Spinal cord (tissue), 10 donors: ENCODE results near the gene CKMT2. TPM values are rescaled to one million over a fixed set of nuclear protein-coding genes. Genes with fewer than 3 reads are reported as not detected.

Experiments
- DNase-seq, 6 donors: peaks; one replicate each; pipeline versions ENCODE4 v3.0.0 to v3.0.0-alpha.2; 2013 to 2015; ENCODE audit warnings: low spot score in 6 of 6, low read depth in 4 of 6
- H3K27ac ChIP-seq: one replicate; pipeline ENCODE4 v1.5.1; 2013; ENCODE audit warnings: low read depth, low read length, control low read depth
- H3K27me3 ChIP-seq: one replicate; pipeline ENCODE4 v1.6.1; 2013; ENCODE audit warnings: low read length; ENCODE audit not compliant: control insufficient read depth, insufficient read depth
- H3K36me3 ChIP-seq: one replicate; pipeline ENCODE4 v1.6.1; 2013; ENCODE audit warnings: low read length; ENCODE audit not compliant: control insufficient read depth, insufficient read depth
- H3K4me1 ChIP-seq: one replicate; pipeline ENCODE4 v1.6.1; 2013; ENCODE audit warnings: low read length; ENCODE audit not compliant: control insufficient read depth, insufficient read depth
- H3K4me3 ChIP-seq: one replicate; pipeline ENCODE4 v1.5.1; 2013; ENCODE audit warnings: low read depth, low read length, control low read depth
- H3K9me3 ChIP-seq: one replicate; pipeline ENCODE4 v1.6.1; 2013; ENCODE audit warnings: low read length; ENCODE audit not compliant: control insufficient read depth, insufficient read depth
- WGBS: methylation state at CpG from one replicate; pipeline ENCODE4 v1.1.5; 2013; ENCODE audit warnings: missing lambda C conversion rate; ENCODE audit not compliant: insufficient coverage; 5-methylcytosine and 5-hydroxymethylcytosine counted together
- long read RNA-seq, 4 donors: transcript quantifications; one replicate each; lab custom pipeline, GENCODE V29; 2026
- polyA plus RNA-seq, 2 donors: library from polyadenylated mRNA; unstranded; fragments of 120-200 nt; gene quantifications; one replicate each; pipeline ENCODE4 v1.2.1, GENCODE V29; 2013; ENCODE audit not compliant: insufficient read length in 2 of 2
- total RNA-seq, 2 donors: library from RNA; depleted of rRNA in 1 of 2; stranded (reverse); fragments of 120-200 nt in 1 of 2; fragments of >200 nt in 1 of 2; gene quantifications; one replicate each; pipeline versions ENCODE4 v1.2.3 to v1.2.4, GENCODE V29; 2013 to 2014
- donor health status: healthy.

The CKMT2 gene
- total RNA-seq (1 to 10 TPM; 3.6 to 7.0 TPM), polyA plus RNA-seq (1 to 10 TPM; 3.8 to 7.2 TPM)
- long read RNA-seq, donor 1, result 0 reads
- long read RNA-seq, donor 2, result 0 reads
- long read RNA-seq, donor 3, result 0 reads
- long read RNA-seq, donor 4, result 0 reads

DNA sequence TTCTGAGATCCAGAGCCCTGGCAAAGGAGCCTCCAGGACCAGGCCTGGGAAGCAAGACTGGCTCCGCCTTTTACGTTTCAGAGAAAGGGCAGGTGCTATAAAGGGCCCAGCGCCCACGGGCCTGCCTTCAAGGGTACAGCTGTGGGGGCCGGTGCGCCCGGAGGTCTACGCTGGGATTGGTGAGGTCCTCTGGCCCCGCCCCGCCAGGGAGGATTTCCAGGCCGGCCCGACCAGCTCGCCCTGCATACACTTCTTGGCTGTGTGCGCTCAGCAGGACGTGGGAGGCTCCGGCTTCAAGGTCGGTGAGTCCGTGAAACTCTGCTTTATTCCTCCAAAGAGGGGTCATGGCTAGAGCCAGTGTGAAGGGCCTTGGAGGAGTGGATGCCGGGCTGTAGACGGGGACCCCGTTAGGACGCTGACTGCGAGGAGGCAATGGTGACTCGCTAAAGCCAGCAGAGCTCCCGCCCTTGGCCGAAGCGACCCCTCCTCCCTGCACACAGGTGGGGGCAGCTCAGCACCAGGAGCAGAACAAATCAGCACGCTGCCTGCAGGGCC, at the start of gene CKMT2:
Gene CKMT2 (plus strand): TSS at position 243 of the 555 bp plus-strand sequence. CDS start 17,811 bp downstream, outside the sequence.
- 19% methylated on average over 18 of the region's 28 CpGs for WGBS
- Histone ChIP-seq H3K4me3 (peak within 1 kb of the TSS; percentile 16), H3K9me3 (no peaks in the 10 kb centered on the region), H3K36me3 (peaks cover 7% of the 10 kb centered on the region), H3K27ac (peak within 1 kb of the TSS; percentile 53), H3K27me3 (no peaks in the 10 kb centered on the region), H3K4me1 (peaks cover 24% of the 10 kb centered on the region)
- DNase-seq, result peak in 2 of 6 donors; percentile 56 to 66

- Histone ChIP-seq H3K27me3 (no peaks in the 10 kb centered on the region), H3K9me3 (no peaks in the 10 kb centered on the region), H3K27ac (no peak overlapping the region), H3K4me1 (peaks cover 7% of the 10 kb centered on the region), H3K4me3 (no peak overlapping the region), H3K36me3 (peaks cover 2% of the 10 kb centered on the region)
- DNase-seq, result peak in 2 of 6 donors; percentile 47 to 86
- WGBS, result 45% methylated on average over 7 of the region's 11 CpGs
Observed at GRCh38 chr5:81183811-81184748, 49.0 kb upstream of the CKMT2 start.

GRCh38 chr5:81184749-81185110, 48.4 kb upstream of the CKMT2 start:
- peaks cover 3% of the 10 kb centered on the region for H3K36me3 ChIP-seq
- H3K9me3 ChIP-seq, result no peaks in the 10 kb centered on the region
- DNase-seq, result no peak
- WGBS, result 81% methylated on average over 6 of the region's 6 CpGs
- H3K27me3 ChIP-seq, result no peaks in the 10 kb centered on the region
- peaks cover 7% of the 10 kb centered on the region for H3K4me1 ChIP-seq
- H3K4me3 ChIP-seq, result no peak overlapping the region
- H3K27ac ChIP-seq, result no peak overlapping the region

DNA sequence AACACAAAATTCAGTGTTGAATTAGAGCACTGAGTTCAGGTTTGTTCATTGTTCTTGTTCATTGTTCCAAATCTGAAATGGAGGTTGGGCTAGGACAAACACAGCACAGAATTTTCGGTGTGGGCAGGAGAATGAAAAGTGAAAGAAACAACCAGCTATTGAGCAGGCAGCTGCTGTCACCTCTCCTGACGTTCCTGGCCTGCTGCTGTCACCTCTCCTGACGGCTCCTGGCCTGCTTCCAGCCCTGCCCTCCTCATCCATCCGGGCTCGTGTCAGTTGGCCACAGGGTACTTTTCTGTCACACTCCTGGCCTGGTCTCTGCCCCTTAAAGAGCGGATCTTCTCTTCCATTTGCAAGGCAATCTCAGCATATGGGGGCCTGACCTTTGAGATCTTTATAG, 45.2 kb upstream of the CKMT2 start:
- Histone ChIP-seq H3K4me1 (peaks cover 3% of the 10 kb centered on the region), H3K9me3 (no peaks in the 10 kb centered on the region), H3K4me3 (no peak overlapping the region), H3K36me3 (peaks cover 3% of the 10 kb centered on the region), H3K27me3 (no peaks in the 10 kb centered on the region), H3K27ac (no peak overlapping the region)
- 40% methylated on average over 4 of the region's 6 CpGs for WGBS
- DNase-seq, result no peak

DNA sequence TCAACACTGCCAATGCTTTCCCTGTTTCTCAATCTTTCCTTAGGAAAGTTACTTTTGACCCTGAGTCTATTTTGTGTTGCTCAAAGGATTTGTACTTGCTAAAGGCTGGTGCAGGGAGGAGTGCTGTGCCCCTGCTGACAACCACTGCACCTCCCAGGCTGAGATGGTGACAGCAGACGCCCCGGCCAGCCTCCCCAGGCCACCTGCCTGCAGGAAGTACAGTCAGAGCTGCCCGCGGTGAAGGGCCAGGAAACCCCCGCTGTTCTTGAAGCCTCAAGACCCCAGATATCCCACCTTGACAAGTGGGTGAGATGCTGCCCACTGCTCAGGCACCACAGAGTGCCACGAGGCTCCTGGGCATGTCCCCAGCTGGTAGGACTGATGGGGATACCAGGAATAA, 44.2 kb upstream of the CKMT2 start:
- peaks cover 3% of the 10 kb centered on the region for H3K4me1 ChIP-seq
- DNase-seq, result no peak
- H3K9me3 ChIP-seq, result no peaks in the 10 kb centered on the region
- H3K4me3 ChIP-seq, result no peak overlapping the region
- WGBS, result 64% methylated on average over 6 of the region's 6 CpGs
- H3K27ac ChIP-seq, result no peak overlapping the region
- H3K27me3 ChIP-seq, result no peaks in the 10 kb centered on the region
- H3K36me3 ChIP-seq, result peaks cover 3% of the 10 kb centered on the region

DNA sequence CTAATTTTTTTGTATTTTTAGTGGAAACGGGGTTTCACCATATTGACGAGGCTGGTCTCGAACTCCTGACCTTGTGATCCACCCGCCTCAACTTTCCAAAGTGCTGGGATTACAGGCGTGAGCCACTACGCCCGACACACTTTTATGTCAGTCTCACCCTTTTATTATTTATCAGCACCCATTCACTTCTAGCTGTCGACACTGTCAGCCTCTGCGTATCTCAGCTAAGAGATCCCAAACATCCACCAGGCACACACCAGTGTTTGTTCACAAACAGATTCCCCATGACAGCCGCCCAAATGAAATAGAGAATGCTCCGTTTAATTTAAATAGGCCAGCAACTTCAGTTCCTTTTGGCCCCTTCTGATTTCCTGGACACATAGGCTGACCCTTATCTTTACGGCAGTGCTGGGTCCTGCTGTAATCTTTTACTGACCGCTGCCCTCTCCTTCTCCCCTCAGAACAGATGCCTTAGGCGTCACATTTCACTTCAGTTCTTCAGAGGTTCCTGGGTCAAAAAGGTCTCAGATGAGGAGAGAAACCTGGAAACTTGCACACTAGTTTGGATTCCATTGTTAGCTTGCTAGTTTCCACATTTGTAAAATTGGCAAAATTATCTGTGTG, 43.1 kb upstream of the CKMT2 start:
- no peak for DNase-seq
- Histone ChIP-seq H3K36me3 (peaks cover 3% of the 10 kb centered on the region), H3K4me3 (no peak overlapping the region), H3K9me3 (no peaks in the 10 kb centered on the region), H3K27ac (no peak overlapping the region), H3K4me1 (peaks cover 6% of the 10 kb centered on the region), H3K27me3 (no peaks in the 10 kb centered on the region)
- WGBS, result 95% methylated on average over 12 of the region's 14 CpGs

DNA sequence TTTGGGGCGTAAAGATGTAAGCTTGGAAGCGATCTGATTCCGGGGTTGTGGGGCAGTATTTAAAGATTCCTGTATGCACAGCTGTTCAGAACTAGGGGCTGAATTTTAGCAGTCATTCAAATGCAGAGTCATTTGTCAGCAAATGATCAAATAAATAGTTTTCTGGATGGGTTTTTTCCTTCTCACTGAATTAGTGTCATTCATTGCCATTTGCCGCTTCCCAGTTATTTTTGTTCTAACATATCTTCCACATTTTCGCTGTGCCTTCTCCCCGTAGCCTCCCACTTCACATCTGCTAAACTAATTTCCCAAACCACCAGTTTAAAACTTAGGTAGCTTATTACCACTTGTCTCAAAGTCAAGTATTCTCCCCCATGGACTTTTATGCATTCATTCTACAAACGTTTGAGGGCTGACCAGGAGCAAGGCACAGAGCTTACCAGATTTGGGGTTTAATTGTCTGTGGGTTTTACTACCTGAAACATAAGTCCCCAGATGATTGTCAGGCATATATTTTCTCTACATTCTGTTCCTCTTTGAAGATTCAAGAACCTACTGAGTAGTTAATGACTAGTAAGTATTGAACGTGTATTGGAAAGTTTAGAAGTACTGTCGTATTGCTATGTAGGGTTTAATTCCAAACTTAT, 41.3 kb upstream of the CKMT2 start:
- peak in 1 of 6 donors; percentile 54 for DNase-seq
- Histone ChIP-seq H3K36me3 (peaks cover 3% of the 10 kb centered on the region), H3K4me1 (peaks cover 8% of the 10 kb centered on the region), H3K27me3 (no peaks in the 10 kb centered on the region), H3K27ac (no peak overlapping the region), H3K4me3 (no peak overlapping the region), H3K9me3 (no peaks in the 10 kb centered on the region)
- 89% methylated on average over 6 of the region's 9 CpGs for WGBS

DNA sequence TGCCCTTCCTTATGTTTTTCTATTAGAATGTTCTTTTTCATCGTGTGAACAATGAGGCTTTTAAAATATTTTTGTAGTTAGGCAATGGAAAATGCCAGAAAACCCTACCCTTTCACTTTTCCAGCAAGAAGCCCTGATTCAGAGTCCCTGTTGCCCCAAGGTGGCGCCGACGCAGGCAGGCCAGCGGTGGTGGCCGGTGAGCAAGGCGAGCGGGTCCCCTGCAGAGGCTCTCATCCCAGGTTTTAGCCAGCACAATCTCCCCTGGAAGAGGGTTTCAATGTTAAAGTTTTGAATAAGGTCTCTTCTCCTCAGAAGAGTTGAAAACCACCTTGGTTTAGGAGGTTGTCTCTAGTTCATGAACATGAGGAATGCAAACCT, 40.8 kb upstream of the CKMT2 start:
- 20% methylated on average over 1 of the region's 8 CpGs for WGBS
- no peak overlapping the region for H3K27ac ChIP-seq

DNA sequence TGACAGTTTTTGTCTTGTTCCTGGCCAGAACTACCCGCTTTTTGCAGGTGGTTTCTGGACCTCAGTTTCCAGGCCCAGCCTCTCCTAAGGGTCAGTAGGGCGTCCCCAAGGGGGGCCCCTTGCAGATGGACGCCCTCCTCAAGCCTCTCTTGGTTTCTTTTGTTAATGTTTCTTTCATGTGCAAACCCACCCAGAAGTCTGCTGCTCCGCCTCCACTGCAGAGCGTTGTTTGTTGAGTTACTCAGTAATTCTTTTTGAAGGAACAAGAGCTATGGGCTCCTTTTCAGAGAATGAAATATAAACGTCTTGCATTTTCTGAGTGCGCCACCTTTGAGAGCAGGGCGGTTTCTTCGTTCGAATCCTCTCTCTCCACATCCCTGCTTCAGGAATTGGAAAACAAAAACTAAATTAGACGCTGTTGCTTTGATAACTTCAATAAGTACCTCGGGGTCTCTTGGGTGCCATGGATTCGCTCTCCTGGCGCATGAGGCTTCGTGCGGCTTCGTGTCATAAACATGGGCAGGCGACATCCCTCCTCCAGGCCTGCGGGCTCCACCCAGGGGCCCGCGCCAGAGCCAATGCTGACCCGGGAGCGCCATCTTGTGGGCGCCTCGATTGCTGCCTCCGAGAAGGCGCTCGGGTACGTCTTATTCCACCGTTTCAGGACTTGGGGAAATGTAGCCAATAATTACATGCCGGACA, 38.3 kb upstream of the CKMT2 start:
- H3K27me3 ChIP-seq, result no peaks in the 10 kb centered on the region
- 6% methylated on average over 27 of the region's 31 CpGs for WGBS
- no peaks in the 10 kb centered on the region for H3K36me3 ChIP-seq
- H3K27ac ChIP-seq, result no peak overlapping the region
- peaks cover 8% of the 10 kb centered on the region for H3K4me1 ChIP-seq
- H3K4me3 ChIP-seq, result peak overlapping the region; percentile 27
- DNase-seq, result peak; percentile 59 to 95 (median 70)
- H3K9me3 ChIP-seq, result no peaks in the 10 kb centered on the region

More for the DNA sequence above, 40.8 kb upstream of the CKMT2 start:
- no peak for DNase-seq
- peaks cover 8% of the 10 kb centered on the region for H3K4me1 ChIP-seq
- H3K36me3 ChIP-seq, result peaks cover 3% of the 10 kb centered on the region
- H3K4me3 ChIP-seq, result no peak overlapping the region
- no peaks in the 10 kb centered on the region for H3K9me3 ChIP-seq
- no peaks in the 10 kb centered on the region for H3K27me3 ChIP-seq
